Raji (cell line): ENCODE results near the gene SIRT7.

Experiments used
- POLR2A ChIP-seq: IDR thresholded peaks from 2 replicates; pipeline ENCODE4 v1.6.1; 2011; ENCODE audit warnings: low read depth, low read length, control low read depth; ENCODE audit not compliant: insufficient read depth

The SIRT7 gene

DNA sequence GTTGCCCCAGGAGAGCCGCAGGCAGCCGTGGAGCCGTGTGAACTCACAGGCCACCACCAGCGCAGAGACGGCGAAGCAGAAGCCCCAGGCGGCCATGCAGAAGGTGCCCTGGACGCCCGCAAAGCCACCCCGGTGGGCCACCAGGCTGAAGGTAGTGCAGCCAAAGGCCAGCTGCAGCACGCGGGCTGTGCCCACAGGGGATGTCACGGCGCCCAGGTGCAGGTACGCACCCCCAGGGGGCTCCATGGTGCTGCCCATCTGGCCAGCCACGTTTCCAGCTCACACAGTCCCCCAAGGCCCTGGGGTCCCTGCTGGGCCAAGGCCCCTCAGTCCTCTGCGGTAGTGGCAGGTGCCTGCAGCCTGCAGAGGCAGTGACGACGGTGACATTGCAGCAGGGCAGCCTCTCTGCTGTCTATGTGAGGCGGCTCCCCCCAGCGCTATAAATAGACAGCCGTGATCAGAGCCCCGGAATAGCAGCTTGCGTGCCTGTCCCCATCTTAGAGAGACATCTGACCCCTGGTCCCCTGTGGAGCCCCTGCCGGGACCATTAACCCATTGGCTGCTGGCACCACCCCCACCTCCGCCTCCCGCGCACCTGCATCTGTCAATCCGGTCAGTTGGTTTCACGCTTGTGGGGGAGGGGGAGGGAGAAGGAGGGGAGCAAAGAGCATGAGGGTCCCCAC lies 23.6 kb upstream of the SIRT7 start:
- TF ChIP-seq POLR2A, result no peak

DNA sequence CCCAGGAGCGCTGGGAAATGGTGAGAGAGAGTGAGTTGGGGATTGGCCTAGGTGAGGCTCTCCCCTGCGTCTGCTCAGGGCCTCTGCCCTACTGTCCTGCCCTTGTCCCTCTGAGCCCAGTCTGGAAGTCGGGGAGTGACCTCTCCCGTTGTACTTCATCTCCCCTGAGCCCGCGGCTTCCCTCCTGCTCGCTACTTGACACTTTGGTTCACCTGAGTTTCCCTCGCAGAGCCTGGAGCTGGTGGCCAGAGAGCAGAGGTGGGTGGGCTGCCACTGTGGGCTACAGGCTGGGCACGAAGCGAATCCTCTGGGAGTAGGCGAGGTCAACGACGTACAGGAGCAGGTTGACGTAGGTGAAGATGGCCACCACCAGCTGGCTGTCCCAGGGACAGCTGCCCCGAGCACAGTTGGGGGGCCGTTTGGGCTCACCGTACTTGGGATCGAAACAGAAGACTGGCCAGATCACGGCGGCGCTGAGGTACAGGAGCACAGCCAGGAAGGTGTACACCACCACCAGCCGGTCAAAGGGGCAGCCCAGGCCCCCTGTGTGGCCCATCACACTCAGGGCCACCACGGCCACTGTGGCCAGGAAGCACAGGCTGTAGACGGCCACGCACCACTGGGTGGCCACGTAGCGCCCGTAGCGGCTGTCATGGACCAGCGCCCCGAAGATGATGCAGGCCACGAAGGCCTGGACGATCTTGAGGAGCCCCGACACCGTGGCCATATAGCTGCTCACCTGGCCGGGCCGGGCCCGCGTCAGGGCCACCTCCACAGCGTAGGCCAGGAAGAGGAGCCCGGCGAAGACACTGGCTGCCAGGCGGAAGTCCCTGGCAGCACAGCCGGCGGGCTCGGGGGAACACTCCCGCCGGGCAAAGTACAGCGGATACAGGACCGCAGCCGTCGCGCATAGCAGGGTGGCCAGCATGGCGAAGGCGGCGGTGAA lies 22.8 kb upstream of the SIRT7 start:
- no peak for TF ChIP-seq POLR2A

DNA sequence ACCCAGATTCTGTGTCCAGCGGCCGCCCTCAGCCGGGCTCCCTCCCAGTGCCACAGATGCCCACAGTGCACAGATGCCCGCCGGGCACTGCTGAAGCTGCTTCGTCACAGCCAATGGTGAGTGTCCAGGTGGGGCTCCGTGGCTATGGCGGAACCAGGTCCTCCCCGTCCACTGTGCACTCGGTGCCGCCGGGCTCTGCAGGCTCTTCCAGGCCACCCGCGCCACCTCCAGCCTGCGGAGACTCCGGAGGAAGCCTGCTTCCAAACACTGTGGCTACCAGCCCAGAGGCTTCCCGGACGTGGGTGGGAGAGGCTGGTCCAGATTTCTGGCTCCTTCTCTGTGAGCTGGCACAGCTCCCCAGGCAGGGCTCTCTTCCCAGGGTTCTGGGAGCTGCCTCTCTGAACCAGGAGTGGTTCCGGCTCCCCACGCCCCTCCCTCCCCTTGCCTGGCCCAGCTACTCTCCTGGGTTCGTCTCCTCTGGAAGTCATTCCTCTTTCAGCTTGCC lies 22.0 kb upstream of the SIRT7 start:
- no peak for TF ChIP-seq POLR2A

DNA sequence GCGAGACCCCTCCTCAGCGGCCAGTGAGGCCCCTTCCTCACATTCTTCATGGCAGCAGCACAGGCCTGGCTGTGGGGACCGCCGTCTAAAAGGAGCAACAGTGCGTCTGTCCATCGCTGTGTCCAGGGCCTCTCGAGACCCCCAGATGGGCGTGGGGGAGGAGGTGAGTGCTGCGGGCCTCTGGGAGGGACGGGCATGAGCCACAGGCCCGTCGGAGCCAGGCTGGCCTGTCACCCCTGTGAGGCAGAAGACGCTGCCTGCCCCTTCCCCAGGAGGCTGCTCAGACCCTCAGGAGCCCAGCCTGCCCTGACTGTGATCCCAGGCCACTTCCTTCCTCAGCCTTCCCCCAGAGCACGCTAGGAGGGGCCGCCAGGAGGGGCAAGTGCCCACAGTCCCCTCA lies 21.2 kb upstream of the SIRT7 start:
- TF ChIP-seq POLR2A, result no peak

DNA sequence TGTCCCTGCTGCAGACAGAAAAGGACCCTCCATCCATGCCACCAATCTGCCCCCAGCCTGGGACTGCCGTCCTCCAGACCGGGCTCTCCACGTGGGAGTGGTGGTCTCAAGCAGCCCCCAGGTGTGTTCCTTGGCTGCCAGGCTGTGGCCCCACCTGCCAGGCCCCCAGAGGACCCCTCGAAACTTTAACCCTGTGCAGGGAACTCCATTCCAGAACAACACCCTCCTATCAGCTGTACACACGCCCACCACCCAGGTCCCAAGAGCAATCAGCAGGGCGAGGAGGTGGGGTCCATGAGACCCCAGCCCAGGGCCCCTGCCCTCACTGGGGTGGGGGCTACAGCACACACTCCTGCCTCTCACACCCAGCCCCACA lies 17.7 kb upstream of the SIRT7 start:
- no peak for TF ChIP-seq POLR2A

DNA sequence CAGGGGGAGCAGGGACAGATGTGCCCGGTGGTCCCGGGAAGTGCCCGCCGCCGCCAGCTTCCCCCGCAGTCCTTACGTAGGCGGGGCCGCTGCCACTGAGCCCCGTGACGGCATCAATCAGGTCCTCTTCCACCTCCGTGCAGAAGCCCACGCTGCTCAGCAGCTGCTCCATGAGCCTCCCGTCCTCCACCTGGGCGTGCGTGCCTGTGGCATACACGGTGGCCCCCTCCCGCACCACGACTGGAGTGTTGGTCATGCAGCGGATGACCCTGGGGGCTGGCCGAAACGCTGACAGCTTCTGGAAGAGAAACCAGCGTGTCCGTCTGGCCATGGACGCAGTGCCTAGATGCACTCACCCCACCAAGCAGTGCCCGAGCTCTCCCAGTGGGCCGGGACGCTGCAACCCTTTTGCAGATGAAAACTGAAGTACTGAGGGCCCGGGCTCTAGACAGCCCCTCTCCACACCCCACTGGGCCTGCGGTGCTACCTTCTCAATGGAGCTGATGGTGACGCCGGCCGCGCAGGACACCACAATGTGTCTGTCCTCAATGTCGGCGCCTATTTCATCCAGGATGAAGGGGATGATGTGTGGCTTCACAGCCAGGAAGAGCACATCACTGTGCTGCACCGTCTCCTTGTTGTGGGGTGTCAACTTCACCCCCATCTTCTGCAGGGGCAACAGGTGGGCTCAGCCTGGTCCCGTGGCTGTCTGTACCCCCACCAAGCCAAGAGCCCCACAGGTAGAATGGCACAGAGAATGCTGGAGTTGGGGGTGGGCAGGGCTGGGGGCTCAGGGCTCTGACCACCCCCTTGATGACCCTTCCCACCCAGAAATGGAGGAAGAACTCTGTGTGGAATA lies 17.1 kb upstream of the SIRT7 start:
- no peak for TF ChIP-seq POLR2A

DNA sequence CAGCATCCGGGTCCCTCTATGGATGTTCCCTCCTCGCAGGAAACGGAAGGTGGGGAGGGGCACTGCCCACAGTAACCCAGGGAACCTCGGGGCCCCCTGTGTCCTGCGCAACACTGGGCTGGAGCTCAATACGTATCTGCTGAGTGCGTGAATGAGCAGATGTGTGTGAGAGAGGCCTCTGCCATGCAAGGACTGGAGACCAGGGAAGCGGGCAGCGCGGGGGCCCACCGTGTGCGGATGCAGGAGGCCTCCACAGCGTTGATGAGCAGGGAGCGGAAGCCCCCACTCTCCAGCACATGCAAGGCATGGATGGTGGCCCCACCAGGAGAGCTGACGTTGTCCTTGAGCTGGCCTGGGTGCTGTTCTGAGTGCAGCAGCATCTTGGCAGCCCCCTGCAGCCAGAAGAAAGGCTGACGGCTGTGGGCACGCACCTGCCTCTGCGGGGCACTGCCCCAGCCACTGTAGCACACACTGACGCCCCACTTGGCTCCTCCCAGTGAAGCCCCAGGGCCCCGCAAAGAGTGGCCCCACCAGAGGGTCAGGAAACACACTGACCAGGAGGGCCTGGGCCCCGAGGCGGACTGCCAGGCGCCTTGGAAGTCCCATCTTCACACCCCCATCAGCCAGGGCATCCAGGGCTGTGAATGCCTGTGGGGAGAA lies 16.3 kb upstream of the SIRT7 start:
- 0 out of 2 replicates have a peak, but pooled peaks have one; percentile 19 for TF ChIP-seq POLR2A

DNA sequence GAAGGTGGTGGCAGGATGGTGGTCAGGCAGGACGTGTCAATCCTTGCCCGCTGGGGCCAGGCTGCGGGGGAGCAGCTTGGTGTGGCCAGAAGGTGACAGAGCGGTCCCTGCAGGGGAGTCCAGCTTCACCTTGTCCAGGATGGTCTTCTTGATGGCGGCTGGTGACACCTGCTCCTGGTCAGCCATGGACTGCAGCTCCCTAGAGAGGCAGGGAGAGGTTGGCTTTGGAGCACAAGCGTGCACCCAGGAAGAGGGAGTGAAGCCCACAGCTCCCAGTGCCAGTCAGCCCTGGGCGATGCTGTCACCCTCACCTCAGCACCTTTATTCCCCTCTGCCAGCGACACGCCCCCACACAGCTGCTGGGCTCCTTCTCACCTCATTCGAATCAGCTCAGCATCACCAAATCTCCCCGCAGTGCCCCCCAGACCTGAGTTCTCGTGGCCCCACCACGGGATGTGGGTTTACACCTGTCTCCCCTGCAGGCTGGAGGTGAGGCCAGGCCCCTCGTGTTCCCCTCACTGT lies 15.3 kb upstream of the SIRT7 start:
- no peak for TF ChIP-seq POLR2A

DNA sequence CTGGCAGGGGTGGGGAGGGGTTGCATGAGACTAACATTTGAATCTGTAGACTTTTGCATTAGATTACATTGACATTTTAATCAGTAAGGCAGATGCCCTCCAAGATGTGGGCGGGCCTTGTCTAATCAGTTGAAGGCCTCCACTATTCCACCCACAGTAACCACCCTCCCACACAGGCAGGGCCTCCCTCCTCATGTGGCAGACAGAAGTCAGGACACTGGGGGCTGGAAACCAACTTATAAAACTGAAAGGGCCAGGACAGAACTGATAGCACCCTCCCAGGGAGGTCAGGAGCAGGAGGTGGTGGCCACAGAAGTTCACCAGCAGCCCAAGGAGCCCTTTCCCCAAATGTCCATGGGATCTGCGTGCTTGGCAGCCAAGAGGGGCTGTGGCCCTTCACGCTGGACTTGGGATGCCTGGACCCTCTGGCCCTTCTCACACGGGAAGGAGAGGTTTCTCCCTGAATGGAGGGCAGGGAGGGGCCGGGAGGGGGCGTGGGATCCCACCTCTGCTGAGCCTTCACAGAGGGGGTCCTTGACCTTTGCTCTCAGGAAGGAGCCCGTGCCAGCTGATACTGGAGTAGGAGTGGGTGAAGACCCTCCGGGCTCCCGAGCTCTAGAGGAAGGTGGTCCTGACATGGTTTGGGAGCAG lies 14.5 kb upstream of the SIRT7 start:
- peak; percentile 2; the same call in 1 of the 2 replicates for TF ChIP-seq POLR2A

DNA sequence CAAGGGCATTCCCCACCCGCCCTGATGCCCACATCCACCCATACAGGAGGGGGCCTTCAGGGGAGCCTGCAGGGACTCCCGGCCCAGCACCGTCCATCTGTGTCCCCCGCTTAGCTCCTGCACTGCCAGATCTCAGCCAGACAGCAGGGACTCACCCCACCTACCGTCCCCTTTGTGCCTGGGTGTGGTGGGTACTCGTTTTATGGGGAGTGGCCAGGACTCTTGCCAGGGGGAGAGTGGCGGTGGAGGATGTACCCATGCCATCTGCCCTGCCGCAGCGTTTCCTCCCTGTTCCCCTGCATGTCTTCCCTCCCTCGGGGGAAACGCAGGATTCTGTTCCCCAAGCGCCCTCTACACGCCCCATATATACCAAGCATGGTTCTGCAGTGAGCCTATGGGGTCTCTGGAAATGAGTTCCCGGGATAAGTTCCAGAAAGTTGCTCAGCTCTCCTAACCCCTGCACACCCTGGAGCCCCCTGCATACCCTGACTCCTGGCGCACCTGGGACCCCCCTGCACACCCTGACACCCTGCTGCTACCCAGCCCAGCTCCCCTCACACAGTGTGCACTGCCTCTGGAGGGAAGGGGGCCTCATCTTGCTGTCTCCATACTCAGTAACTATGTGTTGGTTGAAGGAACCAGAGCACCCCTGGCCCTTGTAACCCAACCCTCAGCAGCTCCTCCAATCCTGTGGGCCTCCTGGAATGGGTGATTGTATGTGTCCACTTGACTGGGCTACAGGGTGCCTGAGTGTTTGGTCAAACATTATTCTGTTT lies 13.8 kb upstream of the SIRT7 start:
- peak; percentile 58; the same call in 1 of the 2 replicates for TF ChIP-seq POLR2A

DNA sequence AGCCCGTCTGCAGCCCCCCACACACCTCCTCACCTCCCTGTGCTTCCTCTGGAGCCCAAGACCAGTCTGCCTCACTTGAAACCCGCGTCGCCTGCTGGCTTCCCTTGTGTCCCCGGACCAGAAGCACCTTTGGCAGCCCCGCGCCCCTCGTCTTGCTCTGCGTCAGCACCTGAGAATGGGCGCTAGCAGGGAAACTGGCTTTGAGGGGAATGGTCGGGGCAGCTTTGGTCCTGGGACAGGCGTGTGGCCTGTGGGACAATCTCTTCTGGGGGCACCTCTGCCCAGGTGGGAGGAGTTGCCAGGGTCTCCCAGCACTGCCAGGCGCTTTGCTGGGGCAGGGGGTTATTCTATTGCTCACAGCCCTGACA lies 13.2 kb upstream of the SIRT7 start:
- TF ChIP-seq POLR2A, result no peak

DNA sequence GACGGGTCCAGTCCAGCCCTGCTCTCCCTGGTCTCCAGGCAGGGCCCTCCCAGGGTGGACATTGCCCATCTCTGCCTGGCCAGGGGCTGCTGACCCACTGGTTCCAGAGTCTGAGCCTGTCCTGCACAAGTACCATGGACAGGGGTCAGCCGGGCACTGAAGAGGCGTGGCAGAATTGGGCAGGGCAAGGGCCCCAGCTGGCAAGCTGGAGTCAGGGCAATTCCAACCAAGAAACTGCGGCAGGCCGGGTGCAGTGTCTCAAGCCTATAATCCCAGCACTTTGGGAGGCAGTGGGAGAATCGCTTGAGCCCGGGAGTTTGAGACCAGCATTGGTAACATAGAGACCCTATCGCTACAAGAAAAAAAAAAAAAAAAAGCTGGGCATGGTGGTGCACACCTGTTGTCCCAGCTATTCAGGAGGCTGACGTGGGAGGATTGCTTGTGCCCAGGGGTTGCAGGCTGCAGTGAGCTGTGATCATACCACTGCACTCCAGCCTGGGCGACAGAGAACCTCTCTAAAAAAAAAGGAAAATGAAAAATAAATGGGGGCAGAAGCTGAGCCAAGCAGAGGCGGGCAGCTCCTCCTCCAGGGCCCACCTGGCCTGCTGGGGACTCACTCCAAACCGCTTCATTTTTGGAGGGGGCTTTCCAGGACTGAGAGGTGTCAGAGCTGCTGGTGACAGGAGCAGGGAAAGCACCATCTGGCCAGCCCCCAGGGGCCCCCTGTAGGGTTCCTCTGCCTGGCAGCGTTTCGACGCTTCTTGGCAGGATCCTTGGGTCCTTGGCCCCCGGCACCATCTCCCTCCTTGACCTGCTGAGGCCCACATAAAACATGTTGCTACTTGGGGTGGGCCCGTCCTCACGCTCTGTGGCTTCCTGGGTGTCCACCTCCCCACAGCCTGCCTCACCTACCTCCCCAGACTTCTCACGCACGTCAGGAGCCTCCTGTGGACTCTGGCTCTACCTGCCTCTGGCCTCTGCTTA lies 12.5 kb upstream of the SIRT7 start:
- no peak for TF ChIP-seq POLR2A
